GM23248 (cell line): ENCODE data around the gene BBOX1. TPM values are rescaled to one million over a fixed set of nuclear protein-coding genes. Genes with fewer than 3 reads are reported as not detected.
A peak's percentile ranks its signal among the peaks of the same experiment; 100 is the strongest.

Experiments used
- DNase-seq: peaks from one replicate; pipeline ENCODE4 v3.0.0-alpha.2; 2015
- H2AFZ ChIP-seq: fragments of 200-600 bp; sonication (generic); 2 replicates; pipeline ENCODE4 v1.6.1; 2016; ENCODE audit warnings: antibody characterized with exemption
- H3F3A ChIP-seq: fragments of 200-600 bp; sonication (generic); 2 replicates; pipeline ENCODE4 v1.6.1; 2016; ENCODE audit warnings: mild to moderate bottlenecking, antibody characterized with exemption, mixed run types; ENCODE audit not compliant: insufficient read depth
- H3K27ac ChIP-seq: fragments of 200-600 bp; sonication (generic); 2 replicates; pipeline ENCODE4 v1.5.1; 2016; ENCODE audit warnings: mild to moderate bottlenecking
- H3K27me3 ChIP-seq: fragments of 200-600 bp; sonication (generic); replicated peaks from 2 replicates; pipeline ENCODE4 v1.6.1; 2016; ENCODE audit warnings: mild to moderate bottlenecking; ENCODE audit not compliant: insufficient read depth
- H3K36me3 ChIP-seq: fragments of 200-600 bp; sonication (generic); 2 replicates; pipeline ENCODE4 v1.6.1; 2016; ENCODE audit warnings: low read depth, mild to moderate bottlenecking
- H3K4me1 ChIP-seq: fragments of 200-600 bp; sonication (generic); 2 replicates; pipeline ENCODE4 v1.6.1; 2016; ENCODE audit warnings: mild to moderate bottlenecking; ENCODE audit not compliant: insufficient read depth
- H3K4me2 ChIP-seq: fragments of 200-600 bp; sonication (generic); one replicate; pipeline ENCODE4 v1.6.1; 2016; ENCODE audit warnings: mild to moderate bottlenecking; ENCODE audit not compliant: unreplicated experiment
- H3K4me3 ChIP-seq: fragments of 200-600 bp; sonication (generic); 2 replicates; pipeline ENCODE4 v1.5.1; 2016; ENCODE audit warnings: mild to moderate bottlenecking
- H3K79me2 ChIP-seq: fragments of 200-600 bp; sonication (generic); 2 replicates; pipeline ENCODE4 v1.6.1; 2016; ENCODE audit warnings: mild to moderate bottlenecking; ENCODE audit not compliant: insufficient read depth
- H3K9ac ChIP-seq: fragments of 200-600 bp; sonication (generic); 2 replicates; pipeline ENCODE4 v1.6.1; 2016; ENCODE audit warnings: mild to moderate bottlenecking
- H3K9me2 ChIP-seq: fragments of 200-600 bp; sonication (generic); 2 replicates; pipeline ENCODE4 v1.6.1; 2016; ENCODE audit warnings: mixed run types, mild to moderate bottlenecking, moderate library complexity; ENCODE audit not compliant: insufficient read depth
- H3K9me3 ChIP-seq: fragments of 200-600 bp; sonication (generic); one replicate; pipeline ENCODE4 v1.6.1; 2017; ENCODE audit warnings: low read depth
- H4K20me1 ChIP-seq: fragments of 200-600 bp; sonication (generic); 2 replicates; pipeline ENCODE4 v1.6.0; 2016; ENCODE audit not compliant: insufficient read depth
- EZH2 ChIP-seq: fragments of 200-600 bp; sonication (generic); IDR thresholded peaks from 2 replicates; pipeline ENCODE4 v1.6.1; 2018; ENCODE audit warnings: antibody characterized with exemption, mild to moderate bottlenecking; ENCODE audit not compliant: insufficient read depth, poor library complexity, severe bottlenecking
- EZH2phosphoT487 ChIP-seq: fragments of 200-600 bp; sonication (generic); IDR thresholded peaks from 2 replicates; pipeline ENCODE4 v1.6.1; 2018; ENCODE audit warnings: antibody characterized with exemption, moderate library complexity, mild to moderate bottlenecking, low read depth; ENCODE audit not compliant: insufficient read depth
- WGBS, 2 experiments: methylation state at CpG; one replicate each; pipeline ENCODE4 v1.1.6; 2015 to 2017; ENCODE audit warnings: low lambda C conversion rate in 2 of 2, low coverage in 1 of 2; ENCODE audit errors: missing lambda C conversion rate in 2 of 2; 5-methylcytosine and 5-hydroxymethylcytosine counted together
- in situ Hi-C: fragments of 300-500 bp; cut with MboI; formaldehyde crosslinking; loops from 2 replicates; pipeline ENCODE4 v1.15.0; 2020
- polyA plus RNA-seq: library from polyadenylated mRNA; unstranded; fragments of >200 nt; fragmentation: Nextera tagmentation; extraction: Ambion mirVana; gene quantifications from 2 replicates; pipeline ENCODE4 v1.2.1, GENCODE V29; 2016
- total RNA-seq: library from RNA; depleted of rRNA; stranded (reverse); fragments of >200 nt; shearing (Covaris generic); gene quantifications from 2 replicates; pipeline ENCODE4 v1.2.3, GENCODE V29; 2014

BBOX1 gene
- total and polyA plus RNA-seq, 2 experiments from 2014 or later: 0.23 TPM; not detected in 1

DNA sequence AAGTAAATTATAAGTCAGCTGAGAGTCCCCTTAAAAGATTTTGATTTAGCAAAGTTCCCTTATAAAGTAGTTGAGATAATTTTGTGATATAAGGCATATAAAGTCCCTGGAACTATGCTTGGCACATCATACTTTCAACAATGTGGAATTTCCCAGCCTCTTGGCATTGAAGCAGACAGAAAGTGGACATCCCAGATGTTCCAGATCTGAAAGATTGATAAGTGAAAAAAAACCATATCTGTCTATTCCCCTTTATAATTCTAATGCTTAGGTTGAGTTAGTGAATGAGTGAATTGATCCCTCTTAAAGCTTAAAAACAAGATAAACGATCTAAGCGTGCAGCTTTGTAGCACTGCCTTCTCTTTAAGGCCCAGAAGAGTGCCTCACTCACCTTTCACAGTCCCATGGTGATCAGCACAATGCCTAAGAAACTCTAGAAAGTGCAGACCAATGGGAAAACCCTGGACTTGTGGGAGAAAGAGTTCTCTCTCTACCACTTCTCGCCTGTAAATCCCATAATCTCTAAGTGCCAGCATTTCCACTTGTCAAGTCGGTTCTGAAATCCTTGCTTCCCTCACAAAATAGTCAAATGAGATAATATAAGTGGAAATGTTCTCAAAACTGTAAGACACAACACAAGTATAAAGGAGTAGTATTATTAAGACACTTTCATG is 28.9 kb upstream of the BBOX1 start:
- no peaks in the 10 kb centered on the region for H3K9me2 ChIP-seq
- no peak overlapping the region for H3K9ac ChIP-seq
- TF ChIP-seq EZH2phosphoT487 (no peak), EZH2 (no peak)
- in situ Hi-C loops: no loop called here
- WGBS, 2 experiments: 84 to 91% methylated on average over 4 of the region's 4 CpGs
- H3K27me3 ChIP-seq: no peaks in the 10 kb centered on the region
- H3K36me3 ChIP-seq: no peaks in the 10 kb centered on the region
- no peaks in the 10 kb centered on the region for H3K79me2 ChIP-seq
- H3K27ac ChIP-seq: no peak overlapping the region
- no peak overlapping the region for H3K4me3 ChIP-seq
- H2AFZ ChIP-seq: no peak overlapping the region
- no peak for DNase-seq
- no peak overlapping the region for H3K4me2 ChIP-seq
- H3F3A ChIP-seq: peaks cover 5% of the 10 kb centered on the region; the same call in 1 of the 2 replicates
- no peaks in the 10 kb centered on the region for H3K9me3 ChIP-seq
- no peaks in the 10 kb centered on the region for H4K20me1 ChIP-seq
- peaks cover 5% of the 10 kb centered on the region; the same call in 1 of the 2 replicates for H3K4me1 ChIP-seq

- H3K4me2 ChIP-seq: no peak overlapping the region
- no peaks in the 10 kb centered on the region for H3K27me3 ChIP-seq
- TF ChIP-seq EZH2: no peak
- no peak for TF ChIP-seq EZH2phosphoT487
- DNase-seq: peak; percentile 45
- no peak overlapping the region for H2AFZ ChIP-seq
- in situ Hi-C loops: no loop called here
- H4K20me1 ChIP-seq: no peaks in the 10 kb centered on the region
- H3K9me2 ChIP-seq: no peaks in the 10 kb centered on the region
- no peak overlapping the region for H3K27ac ChIP-seq
- no peaks in the 10 kb centered on the region for H3K36me3 ChIP-seq
- WGBS, 2 experiments: 70 to 71% methylated on average over 4 of the region's 4 CpGs
- no peaks in the 10 kb centered on the region for H3K79me2 ChIP-seq
- H3F3A ChIP-seq: peaks cover 5% of the 10 kb centered on the region; the same call in 1 of the 2 replicates
- no peak overlapping the region for H3K4me3 ChIP-seq
- peaks cover 5% of the 10 kb centered on the region; the same call in 1 of the 2 replicates for H3K4me1 ChIP-seq
- H3K9ac ChIP-seq: no peak overlapping the region
- H3K9me3 ChIP-seq: no peaks in the 10 kb centered on the region
Observed at GRCh38 chr11:27012234-27012921, 28.2 kb upstream of the BBOX1 start.

- no peak overlapping the region for H3K4me2 ChIP-seq
- no peaks in the 10 kb centered on the region for H3K79me2 ChIP-seq
- no peaks in the 10 kb centered on the region for H4K20me1 ChIP-seq
- in situ Hi-C loops: no loop called here
- no peak for TF ChIP-seq EZH2
- TF ChIP-seq EZH2phosphoT487: no peak
- H3K4me3 ChIP-seq: no peak overlapping the region
- no peaks in the 10 kb centered on the region for H3K9me3 ChIP-seq
- peak; percentile 38 for DNase-seq
- peaks cover 5% of the 10 kb centered on the region; the same call in 1 of the 2 replicates for H3K4me1 ChIP-seq
- no peak overlapping the region for H2AFZ ChIP-seq
- peaks cover 5% of the 10 kb centered on the region; the same call in 1 of the 2 replicates for H3F3A ChIP-seq
- 20 to 25% methylated on average over 4 of the region's 4 CpGs for WGBS, 2 experiments
- no peaks in the 10 kb centered on the region for H3K9me2 ChIP-seq
- peak overlapping the region; percentile 21; the same call in 1 of the 2 replicates for H3K27ac ChIP-seq
- no peaks in the 10 kb centered on the region for H3K27me3 ChIP-seq
- H3K9ac ChIP-seq: no peak overlapping the region
- no peaks in the 10 kb centered on the region for H3K36me3 ChIP-seq
Observed at GRCh38 chr11:27013781-27014361, 26.7 kb upstream of the BBOX1 start.

GRCh38 chr11:27018902-27019529 is 21.6 kb upstream of the BBOX1 start:
- H2AFZ ChIP-seq: no peak overlapping the region

More at GRCh38 chr11:27018902-27019529, 21.6 kb upstream of the BBOX1 start:
- H3K27me3 ChIP-seq: no peaks in the 10 kb centered on the region
- no peak overlapping the region for H3K9ac ChIP-seq
- H3K4me1 ChIP-seq: no peaks in the 10 kb centered on the region
- H4K20me1 ChIP-seq: no peaks in the 10 kb centered on the region
- no peaks in the 10 kb centered on the region for H3K9me3 ChIP-seq
- H3K4me2 ChIP-seq: no peak overlapping the region
- H3K79me2 ChIP-seq: no peaks in the 10 kb centered on the region
- TF ChIP-seq EZH2 (no peak), EZH2phosphoT487 (no peak)
- no peaks in the 10 kb centered on the region for H3K36me3 ChIP-seq
- in situ Hi-C loops: no loop called here
- no peak overlapping the region for H3K27ac ChIP-seq
- no peak overlapping the region for H3K4me3 ChIP-seq
- H3K9me2 ChIP-seq: no peaks in the 10 kb centered on the region
- DNase-seq: no peak
- peaks cover 4% of the 10 kb centered on the region; the same call in 1 of the 2 replicates for H3F3A ChIP-seq
